ENCODE measurements around the gene SNX27.

DNA sequence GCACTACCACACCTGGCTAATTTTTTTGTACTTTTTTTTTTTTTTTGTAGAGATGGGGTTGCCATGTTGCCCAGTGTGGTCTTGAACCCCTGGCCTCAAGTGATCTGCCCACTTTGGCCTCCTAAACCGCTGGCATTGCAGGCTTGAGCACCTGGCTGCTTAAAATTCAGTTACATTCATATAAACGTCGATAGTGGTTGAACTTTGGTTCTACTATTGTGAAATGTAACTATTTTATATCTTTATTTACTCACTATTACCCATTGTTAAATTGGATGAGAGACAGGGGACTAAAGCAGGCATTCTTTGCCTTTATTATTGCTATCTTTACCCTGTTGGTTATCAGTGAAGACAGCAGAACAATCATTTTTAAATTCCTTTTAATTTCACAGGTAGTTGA lies 6.2 kb downstream of the SNX27 start:
- TF ChIP-seq, protein P1, sequence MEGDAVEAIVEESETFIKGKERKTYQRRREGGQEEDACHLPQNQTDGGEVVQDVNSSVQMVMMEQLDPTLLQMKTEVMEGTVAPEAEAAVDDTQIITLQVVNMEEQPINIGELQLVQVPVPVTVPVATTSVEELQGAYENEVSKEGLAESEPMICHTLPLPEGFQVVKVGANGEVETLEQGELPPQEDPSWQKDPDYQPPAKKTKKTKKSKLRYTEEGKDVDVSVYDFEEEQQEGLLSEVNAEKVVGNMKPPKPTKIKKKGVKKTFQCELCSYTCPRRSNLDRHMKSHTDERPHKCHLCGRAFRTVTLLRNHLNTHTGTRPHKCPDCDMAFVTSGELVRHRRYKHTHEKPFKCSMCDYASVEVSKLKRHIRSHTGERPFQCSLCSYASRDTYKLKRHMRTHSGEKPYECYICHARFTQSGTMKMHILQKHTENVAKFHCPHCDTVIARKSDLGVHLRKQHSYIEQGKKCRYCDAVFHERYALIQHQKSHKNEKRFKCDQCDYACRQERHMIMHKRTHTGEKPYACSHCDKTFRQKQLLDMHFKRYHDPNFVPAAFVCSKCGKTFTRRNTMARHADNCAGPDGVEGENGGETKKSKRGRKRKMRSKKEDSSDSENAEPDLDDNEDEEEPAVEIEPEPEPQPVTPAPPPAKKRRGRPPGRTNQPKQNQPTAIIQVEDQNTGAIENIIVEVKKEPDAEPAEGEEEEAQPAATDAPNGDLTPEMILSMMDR (IDR thresholded peaks at IDR 0.05; ENCODE audit: low read depth, low read length, poor library complexity, severe bottlenecking): no peak
- no peak for TF ChIP-seq EZH2phosphoT487 (IDR thresholded peaks at IDR 0.05; ENCODE audit: borderline replicate concordance, low read length)

Data from DOHH2 (cell line).